HG02981 (cell line): Measurements from ENCODE around the gene IL21R.
"Not testable (repeated sequence)": the region's sequence is repeated elsewhere in the genome, so short reads cannot be mapped to it uniquely, and the experiment has no call there.

Experiments used
- ATAC-seq: cut with Tn5 transposase; IDR thresholded peaks from one replicate; pipeline ENCODE4 v1.9.1; 2021; ENCODE audit warnings: mild to moderate bottlenecking, moderate library complexity; ENCODE audit not compliant: unreplicated experiment

IL21R gene

GRCh38 chr16:27400751-27401620 lies 988 bp upstream of the IL21R start:
- ATAC-seq: no peak

GRCh38 chr16:27402569-27402963 lies 592 bp downstream of the IL21R start:
- ATAC-seq: no peak

- ATAC-seq: no peak
Observed at GRCh38 chr16:27402964-27403600, 1.1 kb downstream of the IL21R start.

GRCh38 chr16:27403601-27403992 lies 1.6 kb downstream of the IL21R start:
- no peak for ATAC-seq

GRCh38 chr16:27404163-27404823 lies 2.3 kb downstream of the IL21R start:
- no peak for ATAC-seq

GRCh38 chr16:27405546-27406451 lies 3.8 kb downstream of the IL21R start:
- no peak for ATAC-seq

- no peak for ATAC-seq
Observed at GRCh38 chr16:27406511-27407128, 4.6 kb downstream of the IL21R start.

- no peak for ATAC-seq
Observed at GRCh38 chr16:27407133-27407532, 5.2 kb downstream of the IL21R start.

GRCh38 chr16:27408012-27408601 lies 6.1 kb downstream of the IL21R start:
- ATAC-seq: peak; percentile 41

GRCh38 chr16:27408602-27409031 lies 6.6 kb downstream of the IL21R start:
- ATAC-seq: no peak

GRCh38 chr16:27409958-27410357 lies 8.0 kb downstream of the IL21R start:
- ATAC-seq: not testable (repeated sequence)

GRCh38 chr16:27410761-27411160 lies 8.8 kb downstream of the IL21R start:
- no peak for ATAC-seq

- ATAC-seq: no peak
Observed at GRCh38 chr16:27413956-27414355, 12.0 kb downstream of the IL21R start.

GRCh38 chr16:27414788-27415431 lies 12.9 kb downstream of the IL21R start:
- ATAC-seq: no peak

GRCh38 chr16:27417047-27417671 lies 15.2 kb downstream of the IL21R start:
- no peak for ATAC-seq

GRCh38 chr16:27421961-27422740 lies 20.2 kb downstream of the IL21R start:
- ATAC-seq: no peak

GRCh38 chr16:27424772-27425498 lies 23.0 kb downstream of the IL21R start:
- no peak for ATAC-seq
